22Rv1 (cell line): Measurements from ENCODE around the gene DIP2A.

Source experiments
- CTCF ChIP-seq: fragments of 450-650 bp; IDR thresholded peaks from 2 replicates; pipeline ENCODE4 v1.5.1; 2017; ENCODE audit warnings: mild to moderate bottlenecking
- ZFX ChIP-seq: fragments of 450-650 bp; IDR thresholded peaks from 2 replicates; pipeline ENCODE4 v1.6.1; 2017; ENCODE audit warnings: antibody characterized with exemption, borderline replicate concordance

- TF ChIP-seq CTCF (no peak), ZFX (no peak)
Measured at GRCh38 chr21:46572850-46573249, 114.2 kb downstream of the DIP2A start.
